Measurements from ENCODE around the gene UBR1.
"Not testable (repeated sequence)": the region's sequence is repeated elsewhere in the genome, so short reads cannot be mapped to it uniquely, and the experiment has no call there.

Gene UBR1

GRCh38 chr15:43048935-43049334, 56.9 kb downstream of the UBR1 start:
- no peak for DNase-seq

DNA sequence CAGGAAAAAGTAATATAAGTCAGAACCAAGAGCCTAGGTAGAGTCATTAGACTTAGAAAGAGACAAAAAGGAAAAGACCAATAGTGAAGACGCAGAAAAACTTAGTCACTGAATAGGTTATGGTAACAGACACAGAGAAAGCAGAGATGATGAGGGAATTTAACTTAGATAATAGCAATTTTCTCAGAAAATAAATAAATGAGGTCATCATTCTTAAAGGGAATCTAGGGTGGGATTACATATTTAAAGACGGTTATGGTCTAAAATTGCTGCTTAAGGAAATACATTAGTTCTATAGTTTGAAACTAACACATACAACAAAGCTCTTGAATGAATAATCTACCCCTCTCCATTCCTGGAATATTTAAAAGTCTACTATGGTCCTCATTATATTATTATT, 59.4 kb downstream of the UBR1 start:
- DNase-seq, result no peak

GRCh38 chr15:43042885-43043284, 63.0 kb downstream of the UBR1 start:
- no peak for DNase-seq

DNA sequence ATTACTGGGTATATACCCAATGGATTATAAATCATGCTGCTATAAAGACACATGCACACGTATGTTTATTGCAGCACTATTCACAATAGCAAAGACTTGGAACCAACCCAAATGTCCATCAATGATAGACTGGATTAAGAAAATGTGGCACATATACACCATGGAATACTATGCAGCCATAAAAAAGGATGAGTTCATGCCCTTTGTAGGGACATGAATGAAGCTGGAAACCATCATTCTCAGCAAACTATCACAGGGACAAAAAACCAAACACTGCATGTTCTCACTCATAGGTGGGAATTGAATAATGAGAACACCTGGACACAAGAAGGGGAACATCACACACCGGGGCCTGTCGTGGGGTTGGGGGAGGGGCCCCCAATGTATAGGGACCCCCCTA, 64.8 kb downstream of the UBR1 start:
- DNase-seq, result not testable (repeated sequence)

- DNase-seq, result not testable (repeated sequence)
These were observed 70.6 kb downstream of the UBR1 start for GRCh38 chr15:43035240-43035639.

GRCh38 chr15:43029476-43029875, 76.4 kb downstream of the UBR1 start:
- no peak for DNase-seq

- no peak for DNase-seq
These were observed 80.7 kb downstream of the UBR1 start for GRCh38 chr15:43025150-43025549.

DNA sequence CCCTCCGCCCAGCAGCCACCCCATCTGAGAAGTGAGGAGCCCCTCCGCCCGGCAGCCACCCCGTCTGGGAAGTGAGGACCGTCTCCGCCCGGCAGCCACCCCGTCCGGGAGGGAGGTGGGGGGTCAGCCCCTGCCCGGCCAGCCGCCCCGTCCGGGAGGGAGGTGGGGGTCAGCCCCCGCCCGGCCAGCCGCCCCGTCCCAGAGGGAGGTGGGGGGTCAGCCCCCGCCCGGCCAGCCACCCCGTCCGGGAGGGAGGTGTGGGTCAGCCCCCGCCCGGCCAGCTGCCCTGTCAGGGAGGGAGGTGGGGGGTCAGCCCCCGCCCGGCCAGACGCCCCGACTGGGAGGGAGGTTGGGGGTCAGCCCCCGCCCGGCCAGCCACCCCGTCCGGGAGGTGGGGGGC, 91.2 kb downstream of the UBR1 start:
- DNase-seq, result not testable (repeated sequence)

DNA sequence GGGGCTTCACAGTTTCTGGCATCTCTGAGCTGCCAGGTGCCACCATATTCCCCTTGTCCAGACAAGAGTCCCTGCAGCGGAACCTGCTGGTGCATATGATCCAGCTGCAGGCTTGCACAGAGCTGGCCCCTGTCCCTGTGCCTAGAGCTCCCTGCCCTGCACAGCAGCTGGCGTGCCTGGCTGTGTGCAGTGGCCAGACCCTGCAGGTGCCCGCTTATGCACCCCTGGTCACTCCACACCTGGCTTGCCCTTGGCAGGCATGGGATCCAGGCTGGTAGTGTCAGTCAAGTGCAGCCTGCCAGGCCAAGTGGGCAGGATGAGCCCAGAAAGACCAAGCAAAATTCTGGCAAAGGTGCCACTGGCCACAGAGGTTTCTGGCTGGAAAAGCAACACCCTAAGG, 96.6 kb downstream of the UBR1 start:
- no peak for DNase-seq

DNA sequence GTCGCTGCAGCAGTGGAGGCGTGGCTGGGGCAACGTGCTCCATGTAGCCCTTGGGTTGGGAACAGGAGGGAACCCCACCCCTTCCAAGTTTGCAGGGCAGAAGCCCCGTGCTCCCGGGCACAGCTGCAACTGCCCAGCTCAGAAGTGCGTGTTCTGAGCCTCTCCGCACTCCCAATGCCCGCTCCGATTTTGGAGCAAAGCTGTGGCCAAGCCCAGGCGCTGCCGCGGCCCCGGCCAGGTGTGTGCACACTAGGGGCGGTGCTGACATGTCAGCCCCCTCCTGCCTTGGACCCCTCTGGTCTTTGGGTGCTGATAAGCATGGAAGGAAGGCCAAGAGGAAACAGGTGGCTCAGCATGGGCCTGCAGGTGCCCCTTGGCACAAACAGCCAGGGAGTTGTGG, 97.7 kb downstream of the UBR1 start:
- DNase-seq, result no peak

- no peak for DNase-seq
These were observed 98.3 kb downstream of the UBR1 start for GRCh38 chr15:43007551-43007950.

DNA sequence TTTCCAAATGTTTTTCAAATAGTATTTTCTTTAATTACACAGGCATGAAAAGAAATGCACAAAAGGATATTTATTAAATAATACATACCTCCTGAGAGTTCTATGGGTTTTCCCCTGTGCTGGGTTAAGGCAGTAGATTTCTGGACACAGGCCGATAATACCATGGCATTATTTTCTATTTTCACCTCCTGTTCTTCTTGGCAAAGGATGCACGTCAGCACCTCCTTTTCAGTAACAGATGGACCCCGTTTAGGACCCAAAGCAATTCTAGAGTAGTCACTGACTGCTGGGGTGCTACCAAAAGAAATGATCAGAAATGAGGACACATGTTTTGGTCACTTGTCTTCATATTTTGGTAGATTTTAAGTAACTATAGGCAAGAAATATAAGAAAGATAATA, 98.8 kb downstream of the UBR1 start:
- DNase-seq, result no peak

DNA sequence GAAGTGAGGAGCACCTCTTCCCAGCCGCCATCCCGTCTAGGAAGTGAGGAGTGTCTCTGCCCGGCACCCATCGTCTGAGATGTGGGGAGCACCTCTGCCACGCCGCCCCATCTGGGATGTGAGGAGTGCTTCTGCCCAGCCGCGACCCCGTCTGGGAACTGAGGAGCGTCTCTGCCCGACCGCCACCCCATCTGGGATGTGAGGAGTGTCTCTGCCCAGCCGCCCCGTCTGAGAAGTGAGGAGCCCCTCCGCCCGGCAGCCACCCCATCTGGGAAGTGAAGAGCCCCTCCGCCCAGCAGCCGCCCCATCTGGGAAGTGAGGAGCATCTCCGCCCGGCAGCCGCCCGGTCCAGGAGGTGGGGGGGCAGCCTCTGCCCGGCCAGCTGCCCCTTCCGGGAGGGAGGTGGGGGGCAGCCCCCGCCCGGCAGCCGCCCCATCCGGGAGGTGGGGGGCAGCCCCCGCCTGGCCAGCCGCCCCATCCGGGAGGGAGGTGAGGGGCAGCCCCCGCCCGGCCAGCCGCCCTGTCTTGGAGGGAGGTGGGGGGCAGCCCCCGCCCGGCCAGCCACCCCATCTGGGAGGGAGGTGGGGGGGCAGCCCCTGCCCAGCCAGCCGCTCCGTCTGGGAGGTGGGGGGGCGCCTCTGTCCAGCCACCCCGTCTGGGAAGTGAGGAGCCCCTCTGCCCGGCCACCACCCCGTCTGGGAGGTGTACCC, 100.8 kb downstream of the UBR1 start:
- DNase-seq, result not testable (repeated sequence)

GRCh38 chr15:42999201-42999779, 106.5 kb downstream of the UBR1 start:
- no peak for DNase-seq

GRCh38 chr15:42996871-42997270, 109.0 kb downstream of the UBR1 start:
- no peak for DNase-seq

DNA sequence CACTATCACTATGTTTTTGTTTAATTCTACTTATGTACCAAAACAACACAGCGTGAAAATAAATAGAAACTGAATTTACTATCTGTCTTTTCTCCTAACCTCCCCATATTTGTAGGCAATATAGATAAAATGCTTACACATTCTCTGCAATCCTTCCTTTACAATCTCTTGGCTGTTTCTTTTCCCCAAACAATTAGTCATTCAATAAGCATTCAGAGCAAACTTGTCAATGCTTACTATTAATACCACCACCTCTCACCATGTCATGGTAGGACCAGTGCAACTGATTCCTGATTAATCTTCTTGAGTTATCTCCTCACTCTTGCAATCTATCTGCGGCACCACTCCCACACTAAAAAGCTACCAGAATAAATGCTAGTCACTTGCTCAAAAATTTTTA, 111.3 kb downstream of the UBR1 start:
- no peak for DNase-seq

- no peak for DNase-seq
These were observed 113.2 kb downstream of the UBR1 start for GRCh38 chr15:42992626-42993025.

DNA sequence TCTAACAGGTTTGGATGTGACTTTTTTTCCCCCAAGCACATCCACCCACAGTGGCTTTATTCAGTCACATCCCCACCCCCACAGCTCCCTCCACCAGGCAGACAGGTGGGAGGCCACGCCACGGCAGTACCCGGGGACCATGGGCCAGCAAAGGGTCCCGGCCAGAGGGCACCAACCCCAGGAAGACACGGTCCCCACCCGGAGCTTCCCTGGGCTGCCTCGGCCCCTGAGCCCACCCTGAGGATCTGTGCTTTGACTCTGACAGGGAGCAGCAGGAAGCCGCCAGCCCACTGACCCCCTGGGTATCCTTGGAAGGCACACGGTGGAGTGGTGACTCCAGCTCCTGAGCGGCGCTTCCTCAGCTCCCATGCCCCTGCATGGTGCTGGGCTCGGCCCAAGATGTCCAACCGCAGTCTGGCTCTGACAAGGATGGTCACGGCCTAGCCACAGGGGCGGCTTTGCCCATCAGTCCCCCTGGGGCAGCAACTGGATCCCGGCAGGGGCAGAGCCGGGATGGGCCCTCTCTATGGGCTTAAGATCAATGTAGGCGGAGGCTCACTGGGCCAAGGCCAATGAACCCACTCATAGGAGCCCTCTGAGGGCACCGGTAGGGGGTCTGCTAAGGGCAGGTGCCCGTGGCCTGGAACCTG, 119.0 kb downstream of the UBR1 start:
- DNase-seq, result no peak

GRCh38 chr15:42984493-42985034, 121.3 kb downstream of the UBR1 start:
- no peak for DNase-seq

GRCh38 chr15:42979113-42979512, 126.7 kb downstream of the UBR1 start:
- not testable (repeated sequence) for DNase-seq

DNA sequence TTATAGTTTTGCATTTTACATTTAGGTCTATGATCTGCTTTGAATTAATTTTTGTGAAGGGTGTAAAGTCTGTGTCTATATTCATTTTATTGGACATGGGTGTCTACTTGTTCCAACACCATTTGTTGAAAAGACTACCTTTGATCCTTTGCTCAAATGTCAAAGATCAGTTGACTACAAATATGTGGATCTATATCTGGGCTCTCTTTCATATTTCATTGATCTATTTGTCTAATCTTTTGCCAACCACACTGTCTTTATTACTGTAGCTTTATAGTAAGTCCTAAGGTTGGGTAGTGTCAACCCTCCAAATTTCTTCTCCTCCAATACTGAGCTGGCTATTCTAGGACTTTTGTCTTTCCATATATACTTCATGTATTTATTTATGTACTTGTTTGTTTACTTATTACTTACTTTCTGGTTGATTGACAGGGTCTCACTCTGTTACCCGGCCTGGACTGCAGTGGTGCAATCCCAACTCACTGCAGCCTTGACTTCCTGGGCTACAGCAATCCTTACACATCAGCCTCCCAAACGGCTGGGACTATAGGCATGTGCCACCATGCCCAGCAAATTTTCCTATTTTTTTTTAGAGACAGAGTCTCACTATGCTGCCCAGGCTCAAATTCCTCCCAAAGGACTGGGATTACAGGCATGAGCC, 131.5 kb downstream of the UBR1 start:
- DNase-seq, result no peak

GRCh38 chr15:42973114-42973513, 132.7 kb downstream of the UBR1 start:
- no peak for DNase-seq

GRCh38 chr15:42971830-42972229, 134.0 kb downstream of the UBR1 start:
- no peak for DNase-seq

GRCh38 chr15:42964476-42964875, 141.4 kb downstream of the UBR1 start:
- DNase-seq, result no peak
